Measurements from ENCODE around the gene PALD1.

- peak in 4 of 5 experiments; percentile 6 to 70 (median 48) for TF ChIP-seq CTCF (IDR thresholded peaks at IDR 0.05)
- no peak for TF ChIP-seq EP300 (IDR thresholded peaks at IDR 0.05)
- no peak for TF ChIP-seq POLR2A (IDR thresholded peaks at IDR 0.05)
These were observed 80.6 kb downstream of the PALD1 start for GRCh38 chr10:70558871-70559810.

Measured in tibial nerve (tissue), 4 donors.